ENCODE data around the gene HSF2BP.
"Not testable (repeated sequence)": the region's sequence is repeated elsewhere in the genome, so short reads cannot be mapped to it uniquely, and the experiment has no call there.

Gene HSF2BP

DNA sequence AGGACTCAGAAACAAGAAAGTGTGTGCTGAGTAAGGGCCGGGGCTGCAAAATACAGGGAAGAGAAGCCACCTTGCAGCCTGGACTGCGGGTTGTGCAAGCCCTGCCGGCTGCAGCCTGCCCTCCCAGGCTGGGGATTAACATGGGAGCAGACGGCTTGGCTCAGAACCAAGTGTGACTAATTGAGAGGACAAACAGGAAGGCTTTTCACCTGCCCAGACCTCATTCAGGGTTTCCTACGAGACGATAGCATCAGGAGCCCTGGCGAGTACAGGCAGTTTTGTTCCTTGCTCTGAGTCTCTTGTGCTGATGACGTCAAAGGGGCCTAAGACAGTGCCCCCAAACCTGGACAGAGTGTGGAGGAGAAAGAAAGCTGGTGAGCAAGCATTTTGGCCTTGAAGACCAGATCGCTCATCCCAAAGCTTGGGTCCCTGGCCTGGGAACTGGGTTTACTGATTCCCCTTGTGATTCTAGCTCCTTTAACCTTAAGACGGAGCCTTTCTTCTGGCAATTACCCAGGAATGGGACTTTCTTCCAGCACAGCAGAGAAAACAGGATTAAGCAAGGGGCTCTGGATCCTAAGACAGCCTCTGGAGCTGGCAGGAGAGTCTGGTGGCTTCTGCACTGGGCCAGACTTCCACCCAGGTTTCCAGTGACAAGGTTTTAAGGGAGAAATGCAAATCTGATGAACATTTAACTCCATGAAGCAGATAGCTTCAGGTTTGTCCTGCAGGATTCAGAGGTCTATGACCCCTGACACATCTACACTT lies 142.2 kb downstream of the HSF2BP start:
- not testable (repeated sequence) for DNase-seq (ENCODE audit: low read depth)

DNA sequence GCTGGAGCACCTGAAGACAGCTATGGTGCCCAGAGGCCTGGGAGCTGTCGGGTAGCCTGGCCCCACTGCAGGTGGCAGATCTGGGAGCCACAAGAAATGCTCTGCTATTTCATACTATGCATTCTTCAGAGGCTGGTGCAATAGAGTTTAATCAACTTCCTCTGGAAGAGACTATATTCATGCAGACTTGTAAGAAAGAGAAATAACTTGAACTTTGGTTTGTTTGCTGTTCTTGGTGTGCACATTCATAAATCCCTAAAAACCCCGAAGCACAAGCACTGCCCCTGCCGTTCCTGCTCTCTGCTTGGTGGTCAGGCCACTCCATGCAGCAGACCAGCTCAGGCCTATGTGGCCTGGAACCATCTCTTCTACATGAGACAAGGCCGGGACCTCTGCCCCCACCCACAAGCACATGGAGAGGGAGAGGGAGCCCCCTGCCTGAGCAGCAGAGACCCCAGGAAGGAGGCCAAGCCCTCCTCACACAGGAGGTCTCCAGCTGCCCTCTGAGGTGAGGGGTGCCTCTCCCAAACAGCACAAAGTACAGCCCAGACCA lies 142.9 kb downstream of the HSF2BP start:
- DNase-seq (ENCODE audit: low read depth) = not testable (repeated sequence)

DNA sequence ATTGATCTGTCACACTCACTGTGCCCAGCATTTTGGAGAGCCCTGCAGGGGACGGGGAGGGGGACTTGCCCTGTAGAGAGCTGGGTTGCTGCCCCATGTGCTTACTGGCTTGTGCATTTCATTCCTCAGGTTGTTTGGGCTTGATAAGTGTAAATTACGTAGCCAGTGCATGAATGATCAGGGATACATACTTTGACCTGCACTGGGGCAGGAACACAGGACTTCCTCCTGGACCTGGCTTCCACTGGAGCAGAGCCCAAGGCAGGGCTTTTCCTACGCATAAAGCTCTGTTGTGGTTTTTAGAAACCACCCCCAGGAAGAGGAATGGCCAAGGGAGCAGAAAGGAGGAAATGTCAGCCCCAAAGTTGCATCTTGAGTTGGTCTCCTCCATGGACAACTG lies 144.5 kb downstream of the HSF2BP start:
- DNase-seq (ENCODE audit: low read depth) = not testable (repeated sequence)

DNA sequence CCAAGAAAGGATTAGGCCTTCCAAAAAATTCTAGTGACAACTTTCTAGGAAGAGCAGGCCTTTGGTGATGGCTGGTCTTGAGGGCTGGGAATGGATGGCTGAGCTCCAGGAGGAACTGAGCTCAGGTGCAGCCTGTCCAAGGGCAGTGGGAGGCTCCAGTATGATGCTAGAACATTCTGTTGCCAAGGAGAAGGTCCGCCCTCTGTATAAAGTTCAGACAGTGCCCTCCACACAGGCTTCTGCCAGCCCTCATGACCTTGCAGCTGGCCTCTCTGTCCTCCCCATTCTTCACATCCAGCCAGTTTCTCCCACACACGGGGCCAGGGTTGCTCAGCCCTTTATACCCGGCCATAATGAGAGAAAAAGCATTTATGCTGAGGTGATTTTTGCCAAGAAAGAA lies 146.3 kb downstream of the HSF2BP start:
- not testable (repeated sequence) for DNase-seq (ENCODE audit: low read depth)

DNA sequence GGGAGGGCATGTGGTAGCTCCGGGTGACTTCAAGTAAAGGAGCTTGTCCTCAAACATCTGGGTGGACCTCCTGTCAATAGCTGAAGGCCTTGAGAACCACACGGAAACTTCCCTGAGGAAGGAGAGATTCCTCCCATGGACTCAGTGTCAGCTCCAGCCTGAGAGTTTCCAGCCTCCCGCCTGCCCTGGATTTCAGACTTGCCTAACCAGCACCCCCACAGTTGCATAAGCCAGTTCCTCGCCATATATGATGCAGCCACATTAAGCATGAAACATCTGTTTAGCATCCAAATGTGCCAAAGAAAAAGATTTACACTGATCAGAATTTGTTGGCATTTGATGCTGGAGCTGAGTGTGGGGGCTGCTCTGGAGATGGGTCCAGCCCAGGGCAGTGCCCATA lies 148.1 kb downstream of the HSF2BP start:
- not testable (repeated sequence) for DNase-seq (ENCODE audit: low read depth)

DNA sequence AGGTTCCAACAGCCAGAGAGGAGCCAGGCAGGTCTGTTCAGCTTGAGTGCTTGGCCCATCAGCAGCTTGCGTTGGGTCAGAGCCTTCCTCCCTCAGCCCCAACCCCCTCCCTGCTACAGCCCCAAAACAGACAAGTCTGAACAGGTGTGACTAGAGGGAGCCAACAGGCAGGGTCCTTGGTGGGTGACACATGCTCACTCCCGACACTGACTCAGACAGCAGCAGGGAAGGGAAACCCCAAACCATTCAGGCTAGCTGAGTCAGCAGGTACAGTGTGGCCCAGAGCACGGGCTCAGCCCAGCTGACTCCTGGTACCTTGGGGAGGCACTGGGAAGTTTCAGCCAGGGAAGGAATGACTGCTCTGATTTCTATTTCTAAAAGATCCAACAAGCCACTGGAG lies 148.6 kb downstream of the HSF2BP start:
- DNase-seq (ENCODE audit: low read depth) = not testable (repeated sequence)

DNA sequence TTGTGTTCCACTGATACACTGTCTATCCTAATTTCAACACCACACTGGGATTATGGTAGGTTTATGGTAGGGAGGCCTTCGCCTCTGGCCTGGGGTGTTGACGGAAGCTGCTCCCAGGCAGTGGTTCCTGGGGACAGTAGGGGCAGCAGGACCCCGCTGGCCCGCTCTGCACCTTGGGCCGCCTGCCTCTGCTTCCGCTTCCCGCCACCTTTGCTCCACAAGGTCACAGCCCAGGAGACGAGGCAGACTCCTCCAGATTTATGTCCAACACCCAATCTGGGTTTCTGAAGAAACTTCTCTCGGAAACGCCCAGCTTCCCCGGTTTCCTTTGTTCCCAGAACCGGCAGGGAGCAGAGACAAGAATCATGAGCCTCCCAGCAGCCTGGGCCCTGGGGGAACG lies 155.4 kb downstream of the HSF2BP start:
- not testable (repeated sequence) for DNase-seq (ENCODE audit: low read depth)

DNA sequence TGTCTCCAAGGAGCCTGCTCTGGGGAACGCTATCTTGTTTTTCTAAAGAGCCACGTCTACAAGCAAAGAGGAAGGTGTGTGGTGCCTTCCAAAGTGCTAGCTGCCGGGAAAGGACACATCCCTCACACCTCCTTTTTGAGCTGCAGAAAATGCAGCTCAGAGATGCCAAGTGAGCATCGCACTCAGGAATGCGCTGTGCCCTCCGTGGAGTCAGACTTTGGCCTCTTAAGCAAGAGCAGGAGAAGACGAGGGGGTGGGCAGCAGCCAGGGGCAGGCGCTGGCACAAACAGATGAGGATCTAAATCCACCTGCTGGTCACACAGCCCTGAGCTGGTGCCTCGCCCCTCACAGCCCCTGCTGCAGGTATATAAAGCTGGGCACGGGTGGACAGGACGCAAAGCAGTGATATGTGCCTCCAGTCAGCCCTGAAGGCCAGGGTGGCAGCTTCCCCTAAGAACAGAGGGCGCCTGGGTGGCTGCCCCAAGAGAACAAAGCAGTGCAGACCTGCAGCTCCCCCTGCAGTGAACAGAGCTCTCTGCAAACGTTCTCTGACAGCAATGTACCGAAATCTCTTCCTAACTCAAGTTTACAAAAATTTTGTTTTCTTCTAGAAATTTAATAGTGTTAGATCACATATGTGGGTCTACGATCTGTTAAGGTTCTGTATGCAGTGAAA lies 156.1 kb downstream of the HSF2BP start:
- DNase-seq (ENCODE audit: low read depth) = not testable (repeated sequence)

DNA sequence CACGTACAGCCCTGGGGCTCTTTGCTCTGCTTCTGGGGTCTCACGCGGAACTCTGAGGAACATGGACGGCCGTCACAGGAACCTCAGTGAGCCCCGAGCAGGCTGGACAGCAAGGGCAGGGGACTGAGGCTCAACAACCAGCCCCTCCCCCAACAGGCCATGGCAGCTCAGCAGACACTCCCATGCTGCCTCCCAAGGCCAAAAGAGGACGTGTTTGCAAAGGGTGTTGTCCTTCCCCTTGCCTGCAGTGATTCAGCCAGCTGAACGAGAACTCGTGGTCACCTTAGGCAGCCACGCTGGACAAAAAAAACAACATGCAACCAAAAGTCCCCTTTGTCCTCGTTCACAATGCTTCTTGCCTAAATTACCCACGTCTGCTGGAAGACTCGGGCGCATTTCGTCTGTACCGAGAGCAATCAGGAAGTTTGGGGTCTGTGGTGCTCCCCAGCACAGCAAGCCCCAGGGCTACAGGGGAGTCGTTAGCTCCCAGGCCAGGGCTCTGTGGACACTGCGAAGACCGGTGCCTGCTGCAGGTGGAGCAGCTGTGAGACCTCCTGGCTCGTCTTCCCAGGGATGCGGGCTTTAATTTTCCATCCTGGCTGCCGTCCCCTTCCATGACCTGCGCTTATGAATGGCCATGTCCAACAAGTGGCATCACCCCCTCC lies 156.7 kb downstream of the HSF2BP start:
- not testable (repeated sequence) for DNase-seq (ENCODE audit: low read depth)

DNA sequence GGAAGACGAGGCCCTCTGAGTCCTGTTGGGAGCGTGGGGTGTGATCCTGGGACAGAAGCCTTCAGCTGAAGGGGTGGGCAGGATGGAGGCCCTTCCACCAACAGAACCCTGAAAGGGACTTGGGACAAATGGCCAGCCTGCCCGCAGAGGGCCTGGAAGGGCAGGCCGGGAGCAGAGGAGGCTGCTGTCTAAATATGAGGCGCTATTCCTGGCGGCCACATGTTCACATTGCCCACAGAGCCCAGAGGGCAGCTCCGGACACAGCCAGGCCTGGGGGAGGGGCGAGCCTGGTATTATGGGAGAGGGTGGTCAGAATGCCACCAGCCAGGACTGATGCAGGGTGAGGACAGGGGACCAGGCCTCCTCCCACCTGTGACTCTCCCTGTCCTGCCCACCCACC lies 160.4 kb downstream of the HSF2BP start:
- DNase-seq (ENCODE audit: low read depth) = not testable (repeated sequence)

DNA sequence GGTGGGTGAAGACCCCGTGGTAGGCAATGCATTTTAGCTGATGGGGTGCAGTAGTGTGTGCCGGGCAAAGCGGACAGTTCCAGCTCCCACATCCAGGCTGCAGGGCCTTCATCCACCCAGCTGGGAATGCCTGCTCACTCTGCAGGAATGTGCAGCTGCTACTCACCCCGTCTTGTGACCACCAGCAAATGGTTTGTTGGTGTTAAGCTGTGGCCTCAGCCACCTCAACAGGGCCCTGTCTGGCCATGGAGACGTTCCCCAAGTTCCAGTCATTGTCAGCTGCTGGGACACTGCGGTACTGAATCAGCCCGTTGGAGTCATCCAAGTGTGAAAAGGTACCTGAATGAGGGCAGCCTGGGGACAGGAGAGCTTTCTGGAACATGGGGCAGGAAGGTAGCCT lies 161.2 kb downstream of the HSF2BP start:
- DNase-seq (ENCODE audit: low read depth) = not testable (repeated sequence)

DNA sequence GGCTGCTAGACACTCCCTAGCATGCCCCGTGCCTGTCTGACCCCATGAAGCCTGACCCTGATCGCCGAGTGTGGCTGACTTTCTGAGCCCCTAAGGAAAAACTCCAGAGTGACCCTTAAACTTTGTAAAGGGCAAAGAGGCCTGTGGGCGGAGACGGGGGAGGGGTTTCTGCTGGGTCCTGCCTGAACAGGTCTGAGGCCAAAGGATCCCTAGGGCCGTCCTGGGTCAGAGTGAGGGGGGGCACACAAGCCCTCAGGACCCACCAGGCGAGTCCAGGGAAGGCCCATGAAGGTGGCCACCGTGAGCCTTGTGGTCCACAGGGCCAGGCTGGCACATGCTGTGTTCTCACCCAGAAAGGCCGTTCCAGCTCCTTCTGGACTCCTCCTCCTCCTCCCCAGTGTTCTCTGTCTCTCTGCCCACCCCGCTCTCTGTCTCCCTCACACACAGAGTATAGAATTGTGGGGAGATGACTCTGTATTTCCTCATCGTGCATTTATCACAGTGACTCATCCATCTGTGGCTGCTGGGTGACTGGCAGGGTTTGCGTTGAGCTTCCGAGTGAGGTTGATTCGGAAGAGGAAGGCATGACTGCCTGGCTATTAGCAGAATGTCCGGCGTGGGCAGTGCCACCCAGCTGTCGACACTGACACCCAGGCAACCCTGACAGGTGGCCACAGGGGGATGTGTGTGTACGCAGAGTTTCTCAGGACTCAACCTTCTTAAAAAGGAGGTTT lies 164.8 kb downstream of the HSF2BP start:
- not testable (repeated sequence) for DNase-seq (ENCODE audit: low read depth)

DNA sequence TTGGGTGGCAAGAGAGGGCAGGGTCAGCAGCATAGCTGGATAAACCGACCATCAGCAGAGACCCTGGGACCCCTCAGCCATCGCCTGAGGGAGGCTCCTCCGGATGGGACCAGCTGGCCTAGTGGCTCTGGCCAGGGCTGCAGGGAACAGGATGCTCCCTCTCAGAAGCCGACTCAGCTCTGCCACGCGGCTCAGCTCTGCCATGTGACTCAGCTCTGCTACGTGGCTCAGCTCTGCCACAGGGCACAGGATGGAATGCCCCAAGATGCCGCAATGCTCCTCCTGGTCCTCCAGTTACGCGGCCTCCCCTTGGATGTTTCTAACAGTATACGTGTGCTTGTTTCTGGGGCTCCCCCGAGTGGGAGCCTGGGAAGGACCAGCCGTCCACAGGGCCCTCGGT lies 165.8 kb downstream of the HSF2BP start:
- DNase-seq (ENCODE audit: low read depth) = not testable (repeated sequence)

DNA sequence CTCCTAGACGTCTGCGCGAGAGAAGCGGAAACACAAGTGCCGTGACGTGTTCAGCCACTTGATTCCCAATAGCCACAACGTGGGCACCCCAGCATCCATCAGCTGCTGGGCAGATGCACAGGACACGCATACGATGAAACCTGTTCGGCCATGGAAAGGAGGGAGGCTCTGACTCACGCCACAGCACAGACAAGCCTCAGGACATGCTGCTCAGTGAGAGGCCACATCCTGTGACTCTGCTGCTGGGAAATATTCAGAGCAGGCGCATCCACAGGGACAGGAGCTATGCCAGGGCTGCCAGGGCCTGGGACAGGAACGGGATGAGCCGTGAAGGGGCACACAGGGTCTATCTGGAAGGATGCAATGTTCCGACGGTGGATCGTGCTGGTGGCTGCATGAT lies 171.1 kb downstream of the HSF2BP start:
- not testable (repeated sequence) for DNase-seq (ENCODE audit: low read depth)

DNA sequence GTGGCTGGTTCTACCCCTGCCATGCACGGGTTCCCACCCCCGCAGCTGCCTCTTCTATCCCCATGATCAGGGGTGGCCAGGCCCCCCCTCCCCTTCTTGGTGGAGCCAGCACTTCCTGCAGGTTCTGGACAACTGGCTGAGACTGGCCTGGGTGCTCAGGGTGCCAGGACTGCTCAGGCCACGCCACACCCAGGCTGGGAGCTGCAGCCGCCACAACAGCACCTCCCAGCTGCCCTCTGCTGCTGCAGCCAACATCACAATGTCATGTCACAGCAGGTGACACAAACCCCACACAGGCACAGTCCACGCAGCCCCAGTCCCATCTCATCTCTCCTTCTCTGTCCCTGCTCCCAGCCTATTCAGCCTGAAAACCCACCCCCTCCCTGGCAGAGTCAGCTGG lies 173.2 kb downstream of the HSF2BP start:
- not testable (repeated sequence) for DNase-seq (ENCODE audit: low read depth)

DNA sequence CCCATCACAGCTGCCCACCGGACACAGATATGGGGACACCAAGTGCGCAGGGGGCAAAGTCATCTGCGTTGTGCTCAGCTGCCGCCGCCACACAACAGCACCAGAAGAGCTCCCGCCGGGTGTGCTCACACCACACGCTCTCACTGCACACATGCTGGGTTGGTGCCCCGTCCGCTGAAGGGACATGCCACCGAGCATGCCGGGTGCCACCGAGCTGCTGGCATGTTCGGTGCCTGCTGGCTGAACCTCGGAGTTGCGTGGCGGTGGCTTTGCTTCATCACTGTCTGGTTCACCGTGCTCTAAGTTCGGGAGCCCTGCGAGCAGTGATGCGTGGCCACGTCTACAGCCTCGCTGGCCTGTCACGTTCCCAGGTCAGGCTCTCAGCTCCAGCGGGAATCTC lies 174.3 kb downstream of the HSF2BP start:
- DNase-seq (ENCODE audit: low read depth) = not testable (repeated sequence)

DNA sequence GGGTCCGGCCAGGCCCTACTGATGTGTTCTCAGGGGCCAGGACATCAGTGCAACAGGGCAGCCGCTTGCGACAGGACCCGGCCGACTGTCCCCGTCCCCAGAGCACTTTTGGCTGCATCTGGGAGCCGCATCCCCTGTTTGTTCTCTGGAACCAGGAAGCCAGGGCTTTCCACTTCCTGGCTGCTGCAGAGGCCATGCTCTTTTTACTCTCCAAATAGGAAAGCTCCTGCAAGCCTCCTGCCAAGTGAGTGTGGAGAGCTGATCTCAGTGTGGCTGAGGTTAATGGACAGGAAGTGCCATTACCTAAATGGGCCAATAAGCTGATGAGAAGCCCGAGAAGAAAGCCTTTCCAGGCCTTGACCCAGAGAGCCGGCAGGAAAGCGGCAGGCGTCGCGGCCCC lies 180.1 kb downstream of the HSF2BP start:
- DNase-seq (ENCODE audit: low read depth) = not testable (repeated sequence)

Data from activated T-cell treated with anti-CD3 and anti-CD28 coated beads for 48 hours (primary cell).